Measurements from ENCODE around the gene TNS3.

Gene TNS3

GRCh38 chr7:47581438-47581803, 490 bp downstream of the TNS3 start:
- no peak for DNase-seq

- DNase-seq = no peak
Observed at GRCh38 chr7:47580811-47581331, 1.0 kb downstream of the TNS3 start.

GRCh38 chr7:47580175-47580706, 1.7 kb downstream of the TNS3 start:
- peak; percentile 55 for DNase-seq

GRCh38 chr7:47579458-47579857, 2.5 kb downstream of the TNS3 start:
- DNase-seq = no peak

GRCh38 chr7:47578579-47579270, 3.2 kb downstream of the TNS3 start:
- peak; percentile 82 for DNase-seq

GRCh38 chr7:47577321-47577919, 4.5 kb downstream of the TNS3 start:
- DNase-seq = no peak

- DNase-seq = no peak
Observed at GRCh38 chr7:47576866-47577306, 5.0 kb downstream of the TNS3 start.

- DNase-seq = peak; percentile 85
Observed at GRCh38 chr7:47576031-47576865, 5.7 kb downstream of the TNS3 start.

GRCh38 chr7:47574482-47575329, 7.2 kb downstream of the TNS3 start:
- DNase-seq = peak; percentile 57

GRCh38 chr7:47573758-47574481, 8.0 kb downstream of the TNS3 start:
- DNase-seq = peak; percentile 97

- no peak for DNase-seq
Observed at GRCh38 chr7:47572939-47573757, 8.8 kb downstream of the TNS3 start.

GRCh38 chr7:47572094-47572445, 9.8 kb downstream of the TNS3 start:
- no peak for DNase-seq

- peak; percentile 65 for DNase-seq
Observed at GRCh38 chr7:47571331-47572093, 10.4 kb downstream of the TNS3 start.

GRCh38 chr7:47570649-47571050, 11.3 kb downstream of the TNS3 start:
- peak; percentile 55 for DNase-seq

GRCh38 chr7:47568547-47568946, 13.4 kb downstream of the TNS3 start:
- DNase-seq = no peak

- no peak for DNase-seq
Observed at GRCh38 chr7:47568056-47568455, 13.9 kb downstream of the TNS3 start.

GRCh38 chr7:47565640-47566250, 16.2 kb downstream of the TNS3 start:
- no peak for DNase-seq

- no peak for DNase-seq
Observed at GRCh38 chr7:47563521-47563920, 18.4 kb downstream of the TNS3 start.

GRCh38 chr7:47561715-47562446, 20.0 kb downstream of the TNS3 start:
- no peak for DNase-seq
